ENCODE results near the gene EEIG1.

- TF ChIP-seq MEF2D (tag; conservative IDR thresholded peaks at IDR 0.05; ENCODE audit: low read depth) (no peak), SIX5 (IDR thresholded peaks at IDR 0.05; ENCODE audit: borderline replicate concordance in 1 of 2, insufficient read depth in 1 of 2, low read depth in 1 of 2, low read length in 2 of 2) (no peak), CEBPG (CRISPR knock-in tag; IDR thresholded peaks at IDR 0.05) (no peak), CEBPG (tag; conservative IDR thresholded peaks at IDR 0.05 in 1 of 2, IDR thresholded peaks at IDR 0.05 in 1 of 2) (no peak), TCF7 (IDR thresholded peaks at IDR 0.05; ENCODE audit: borderline replicate concordance) (no peak), ATF2 (CRISPR knock-in tag; IDR thresholded peaks at IDR 0.05) (no peak), COPS2 (conservative IDR thresholded peaks at IDR 0.05) (no peak), CBX2 (IDR thresholded peaks at IDR 0.05; ENCODE audit: insufficient read depth, low read length, poor library complexity, severe bottlenecking) (no peak), FOXA3 (CRISPR knock-in tag; conservative IDR thresholded peaks at IDR 0.05 in 1 of 2, IDR thresholded peaks at IDR 0.05 in 1 of 2) (no peak), SOX6 (IDR thresholded peaks at IDR 0.05) (no peak), HDAC6 (IDR thresholded peaks at IDR 0.05; ENCODE audit: low read depth, low read length) (no peak), ELK1 (CRISPR knock-in tag; IDR thresholded peaks at IDR 0.05) (no peak), MCM3 (IDR thresholded peaks at IDR 0.05) (no peak), ZBTB33 (CRISPR knock-in tag; IDR thresholded peaks at IDR 0.05) (no peak)
- TF ChIP-seq, protein P1, sequence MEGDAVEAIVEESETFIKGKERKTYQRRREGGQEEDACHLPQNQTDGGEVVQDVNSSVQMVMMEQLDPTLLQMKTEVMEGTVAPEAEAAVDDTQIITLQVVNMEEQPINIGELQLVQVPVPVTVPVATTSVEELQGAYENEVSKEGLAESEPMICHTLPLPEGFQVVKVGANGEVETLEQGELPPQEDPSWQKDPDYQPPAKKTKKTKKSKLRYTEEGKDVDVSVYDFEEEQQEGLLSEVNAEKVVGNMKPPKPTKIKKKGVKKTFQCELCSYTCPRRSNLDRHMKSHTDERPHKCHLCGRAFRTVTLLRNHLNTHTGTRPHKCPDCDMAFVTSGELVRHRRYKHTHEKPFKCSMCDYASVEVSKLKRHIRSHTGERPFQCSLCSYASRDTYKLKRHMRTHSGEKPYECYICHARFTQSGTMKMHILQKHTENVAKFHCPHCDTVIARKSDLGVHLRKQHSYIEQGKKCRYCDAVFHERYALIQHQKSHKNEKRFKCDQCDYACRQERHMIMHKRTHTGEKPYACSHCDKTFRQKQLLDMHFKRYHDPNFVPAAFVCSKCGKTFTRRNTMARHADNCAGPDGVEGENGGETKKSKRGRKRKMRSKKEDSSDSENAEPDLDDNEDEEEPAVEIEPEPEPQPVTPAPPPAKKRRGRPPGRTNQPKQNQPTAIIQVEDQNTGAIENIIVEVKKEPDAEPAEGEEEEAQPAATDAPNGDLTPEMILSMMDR (IDR thresholded peaks at IDR 0.05 in 2 of 3, conservative IDR thresholded peaks at IDR 0.05 in 1 of 3; ENCODE audit: insufficient read depth in 2 of 3, low read depth in 1 of 3, low read length in 3 of 3), result no peak
Measured at GRCh38 chr9:127968042-127968441, 12.7 kb downstream of the EEIG1 start.

All from K562 (cell line).